ENCODE data around the gene TTC32. TPM values are rescaled to one million over a fixed set of nuclear protein-coding genes. Genes with fewer than 3 reads are reported as not detected.
"Not testable (repeated sequence)": the region's sequence is repeated elsewhere in the genome, so short reads cannot be mapped to it uniquely, and the experiment has no call there.

Gene TTC32
- polyA plus RNA-seq (ENCODE audit: insufficient read length in 10 of 10): 10 to 100 TPM; 12.4 to 23.6 (median 17.2) TPM
- long read RNA-seq, donor 1, transcript TTC32-204 (2 exons, 710 nt): major isoform, 5 of 5 reads
- long read RNA-seq, donor 1, partial matches to known transcripts: 0 of 5 reads
- long read RNA-seq, donor 1, other reads (novel, unspliced or antisense): 0 of 5 reads
- long read RNA-seq, donor 2, partial matches to known transcripts: 11 of 17 reads
- long read RNA-seq, donor 2, other reads (novel, unspliced or antisense): 6 of 17 reads
- long read RNA-seq, donor 3: 0 reads
- long read RNA-seq, donor 4, partial matches to known transcripts: 10 of 12 reads
- long read RNA-seq, donor 4, other reads (novel, unspliced or antisense): 0 of 12 reads
- long read RNA-seq, donor 5, partial matches to known transcripts: 0 of 1 reads
- long read RNA-seq, donor 5, other reads (novel, unspliced or antisense): 0 of 1 reads
- long read RNA-seq, donor 6, partial matches to known transcripts: 0 of 5 reads
- long read RNA-seq, donor 6, other reads (novel, unspliced or antisense): 0 of 5 reads
- long read RNA-seq, donor 7: 0 reads
- long read RNA-seq, donor 8, partial matches to known transcripts: 0 of 9 reads
- long read RNA-seq, donor 8, other reads (novel, unspliced or antisense): 7 of 9 reads
- long read RNA-seq, donor 9, partial matches to known transcripts: 0 of 1 reads
- long read RNA-seq, donor 9, other reads (novel, unspliced or antisense): 0 of 1 reads

GRCh38 chr2:19901442-19902215, at the start of gene TTC32:
TSS of gene TTC32 (minus strand) at chr2:19901983. CDS start at chr2:19901854, 129 bp downstream.
- DNase-seq: peak; percentile 95 to 99 (median 97)

GRCh38 chr2:19949071-19949470, 47.3 kb upstream of the TTC32 start:
- DNase-seq: peak; percentile 27 to 73 (median 59)

GRCh38 chr2:19947184-19947940, 45.6 kb upstream of the TTC32 start:
- no peak for DNase-seq

GRCh38 chr2:19944205-19944845, 42.5 kb upstream of the TTC32 start:
- DNase-seq: no peak

GRCh38 chr2:19943189-19943588, 41.4 kb upstream of the TTC32 start:
- DNase-seq: no peak

GRCh38 chr2:19942199-19942598, 40.4 kb upstream of the TTC32 start:
- no peak for DNase-seq

- no peak for DNase-seq
These were observed 35.2 kb upstream of the TTC32 start for GRCh38 chr2:19937004-19937403.

GRCh38 chr2:19936203-19936602, 34.4 kb upstream of the TTC32 start:
- DNase-seq: no peak

GRCh38 chr2:19933351-19933981, 31.7 kb upstream of the TTC32 start:
- peak in 1 of 3 donors; percentile 29 for DNase-seq

GRCh38 chr2:19932928-19933327, 31.1 kb upstream of the TTC32 start:
- no peak for DNase-seq

- no peak for DNase-seq
These were observed 27.4 kb upstream of the TTC32 start for GRCh38 chr2:19929226-19929625.

GRCh38 chr2:19927816-19928215, 26.0 kb upstream of the TTC32 start:
- DNase-seq: not testable (repeated sequence)

- DNase-seq: not testable (repeated sequence)
These were observed 22.7 kb upstream of the TTC32 start for GRCh38 chr2:19924526-19924925.

- DNase-seq: not testable (repeated sequence)
These were observed 20.4 kb upstream of the TTC32 start for GRCh38 chr2:19922188-19922587.

GRCh38 chr2:19916385-19916950, 14.7 kb upstream of the TTC32 start:
- DNase-seq: no peak

- no peak for DNase-seq
These were observed 12.6 kb upstream of the TTC32 start for GRCh38 chr2:19914266-19914975.

- peak in 1 of 3 donors; percentile 16 for DNase-seq
These were observed 10.2 kb upstream of the TTC32 start for GRCh38 chr2:19911808-19912509.

GRCh38 chr2:19902216-19902740, 495 bp upstream of the TTC32 start:
- DNase-seq: no peak

Measured in muscle of back (tissue), 13 donors.